GM18505 (cell line): ENCODE results near the gene SORCS2.

Source experiments
- ATAC-seq: cut with Tn5 transposase; IDR thresholded peaks from one replicate; pipeline ENCODE4 v1.9.1; 2021; ENCODE audit not compliant: unreplicated experiment
- POLR2A ChIP-seq: IDR thresholded peaks from 4 replicates; pipeline ENCODE4 v1.6.1; 2011; ENCODE audit warnings: borderline replicate concordance; ENCODE audit not compliant: insufficient read depth, insufficient read length; ENCODE audit errors: extremely low read depth

SORCS2 gene

GRCh38 chr4:7457201-7458065, 265.1 kb downstream of the SORCS2 start:
- no peak for ATAC-seq
- no peak for TF ChIP-seq POLR2A

DNA sequence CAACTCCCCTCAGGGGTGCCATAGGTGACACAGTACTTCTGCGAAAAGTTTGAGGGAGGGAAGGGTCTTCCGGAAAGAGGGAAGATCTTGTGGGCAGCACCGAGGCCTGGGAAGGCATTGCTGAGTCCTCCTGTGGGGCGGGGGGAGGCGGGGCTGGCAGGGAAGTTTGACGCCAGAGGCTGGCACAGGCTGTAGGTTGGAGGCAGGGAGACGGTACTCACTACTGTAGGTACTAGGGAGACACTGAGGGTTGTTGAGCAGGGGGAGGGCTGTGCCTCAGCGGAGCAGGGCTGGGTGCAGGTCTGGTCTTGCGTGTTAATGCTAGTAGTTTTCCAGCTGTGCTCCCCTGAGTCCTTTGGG, 265.7 kb downstream of the SORCS2 start:
- no peak for ATAC-seq
- TF ChIP-seq POLR2A: no peak

DNA sequence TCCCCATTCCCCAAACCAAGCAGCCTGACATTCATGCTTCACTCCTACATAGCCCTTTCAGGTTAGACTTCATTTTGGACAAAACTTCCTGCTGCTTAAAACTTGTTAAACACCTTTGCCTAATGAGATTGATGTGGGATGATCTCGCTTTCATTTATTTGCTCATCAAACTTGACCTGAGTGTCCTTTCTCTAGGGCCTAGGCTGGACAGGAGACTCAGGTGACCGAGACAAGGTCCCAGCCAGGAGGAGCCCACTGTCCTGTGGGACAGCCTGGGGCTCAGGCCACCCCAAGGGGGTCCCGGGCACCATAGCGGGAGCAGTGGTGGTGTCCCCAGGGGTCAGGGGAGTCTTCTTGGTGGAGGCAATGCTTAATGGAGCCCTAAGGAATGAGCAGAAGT, 266.1 kb downstream of the SORCS2 start:
- TF ChIP-seq POLR2A: no peak

GRCh38 chr4:7459471-7459870, 267.1 kb downstream of the SORCS2 start:
- no peak for ATAC-seq
- TF ChIP-seq POLR2A: no peak

More for the DNA sequence above, 266.1 kb downstream of the SORCS2 start:
- ATAC-seq: no peak

GRCh38 chr4:7460566-7460965, 268.2 kb downstream of the SORCS2 start:
- no peak for ATAC-seq
- no peak for TF ChIP-seq POLR2A

GRCh38 chr4:7461230-7461629, 268.9 kb downstream of the SORCS2 start:
- TF ChIP-seq POLR2A: no peak
- no peak for ATAC-seq

DNA sequence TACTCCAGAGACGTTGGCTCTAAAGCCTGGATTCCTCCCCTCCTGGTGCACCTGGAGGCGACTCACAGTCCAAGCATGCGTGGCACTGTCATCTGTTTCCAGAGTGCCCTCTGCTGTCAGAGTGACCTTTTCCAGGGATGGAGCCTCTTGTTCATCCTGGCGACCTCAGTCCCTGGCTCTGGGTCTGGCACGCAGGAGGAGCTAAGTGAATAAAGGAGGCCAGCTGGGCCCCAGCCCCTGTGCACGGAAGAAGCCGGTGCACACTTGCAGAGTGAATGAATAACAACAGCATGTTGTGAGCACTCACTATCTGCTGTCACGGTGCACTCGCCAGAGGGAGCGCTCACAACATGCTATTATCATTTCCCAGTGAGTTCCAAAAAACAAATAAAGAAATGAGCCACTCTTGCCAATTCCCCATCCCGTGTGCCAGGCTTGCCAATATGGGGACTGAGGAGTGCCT, 270.2 kb downstream of the SORCS2 start:
- no peak for ATAC-seq
- TF ChIP-seq POLR2A: no peak

- TF ChIP-seq POLR2A: no peak
- ATAC-seq: no peak
Measured at GRCh38 chr4:7463566-7464258, 271.4 kb downstream of the SORCS2 start.

DNA sequence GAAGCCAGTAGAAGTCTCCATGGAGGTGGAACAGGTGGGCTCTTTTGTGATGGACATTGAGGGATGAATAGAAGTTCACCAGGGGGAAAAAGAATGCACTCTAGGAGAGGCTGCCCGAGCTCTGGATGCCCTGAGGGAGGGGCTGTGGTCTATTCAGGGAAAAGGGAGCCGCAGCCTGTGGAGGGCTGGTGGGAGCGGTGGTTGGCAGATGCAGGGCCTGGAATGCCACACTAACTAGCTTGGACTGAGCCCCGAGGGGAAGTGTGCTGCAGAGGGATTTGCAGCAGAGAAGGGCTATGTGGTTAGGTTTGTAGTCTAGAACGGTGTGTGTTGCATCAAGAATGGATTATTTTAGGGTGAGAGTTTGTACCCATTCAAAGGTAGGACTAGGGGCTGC, 271.9 kb downstream of the SORCS2 start:
- ATAC-seq: no peak
- TF ChIP-seq POLR2A: no peak

DNA sequence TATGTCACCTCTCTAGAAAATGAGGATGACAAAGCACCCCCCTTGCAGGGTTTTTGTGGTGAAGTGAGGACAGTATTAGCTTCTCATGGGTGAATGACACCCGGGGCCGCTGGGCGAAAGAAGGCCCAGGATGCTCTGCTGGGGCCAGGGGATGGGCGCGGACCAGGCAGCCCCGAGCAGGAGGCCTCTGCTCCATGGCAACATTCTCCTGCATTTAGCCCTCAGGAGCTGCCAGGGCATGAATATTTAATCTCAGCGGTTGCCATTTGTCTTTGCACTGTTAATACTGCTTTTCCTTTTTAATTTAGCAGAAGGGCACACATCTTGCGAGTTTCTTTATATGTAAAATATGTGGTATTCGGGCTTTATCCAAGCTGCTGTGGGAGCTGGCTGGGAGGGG, 272.7 kb downstream of the SORCS2 start:
- no peak for ATAC-seq
- no peak for TF ChIP-seq POLR2A

- TF ChIP-seq POLR2A: no peak
- no peak for ATAC-seq
Measured at GRCh38 chr4:7466215-7466614, 273.9 kb downstream of the SORCS2 start.

- no peak for TF ChIP-seq POLR2A
- no peak for ATAC-seq
Measured at GRCh38 chr4:7466904-7467303, 274.6 kb downstream of the SORCS2 start.

DNA sequence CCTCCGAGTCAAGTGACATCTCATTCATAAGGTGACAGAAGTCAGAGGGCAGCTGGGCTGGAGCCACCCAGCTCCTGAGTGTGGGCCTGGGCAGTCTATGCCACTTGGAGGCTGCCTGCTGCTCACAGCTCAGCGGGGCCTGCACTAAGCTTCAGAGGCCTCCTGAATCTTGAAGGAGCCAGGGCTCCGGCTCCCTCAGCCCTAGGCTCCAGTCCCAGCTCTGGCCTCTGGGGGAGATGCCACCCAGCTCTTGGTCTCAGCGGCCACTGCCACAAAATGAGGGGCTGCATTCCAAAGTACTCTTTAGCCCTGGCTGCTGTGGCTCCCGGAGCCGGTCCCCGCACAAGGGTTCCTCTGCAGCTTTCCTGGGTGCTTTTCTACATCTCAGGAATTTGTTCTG, 275.1 kb downstream of the SORCS2 start:
- no peak for ATAC-seq

GRCh38 chr4:7469023-7469422, 276.7 kb downstream of the SORCS2 start:
- ATAC-seq: no peak
- TF ChIP-seq POLR2A: no peak

More for the DNA sequence above, 275.1 kb downstream of the SORCS2 start:
- TF ChIP-seq POLR2A: no peak
